MCF 10A (cell line): ENCODE results near the gene ZCCHC24. TPM values are rescaled to one million over a fixed set of nuclear protein-coding genes. Genes with fewer than 3 reads are reported as not detected.

Experiments used
- BruUV-seq: library from RNA; stranded (reverse); fragments of 400-500 nt; replicated peaks from 2 replicates; lab custom pipeline; 2021; lab: Mats Ljungman, UMichigan
- CTCF ChIA-PET: fragments of 300-600 bp; sonication (Branson Sonifier 250); formaldehyde crosslinking; extraction: SDS; loops from one replicate; lab custom pipeline; 2021; ENCODE audit warnings: antibody characterized with exemption, inconsistent platforms; lab: Yijun Ruan, JAX
- POLR2A ChIA-PET: fragments of 300-600, 350-650 bp; sonication (Branson Sonifier 250); formaldehyde crosslinking; extraction: SDS; loops from one replicate; lab custom pipeline; 2020; ENCODE audit warnings: antibody characterized with exemption, inconsistent platforms; lab: Yijun Ruan, JAX
- DNase-seq: peaks from one replicate; pipeline ENCODE4 v3.0.0-alpha.2; 2018; ENCODE audit not compliant: unreplicated experiment
- H3K27ac Mint-ChIP-seq: one replicate; pipeline ENCODE4 v1.8.0; 2022; ENCODE audit warnings: mild to moderate bottlenecking, low read depth, mixed read lengths; ENCODE audit not compliant: unreplicated experiment
- H3K27me3 Mint-ChIP-seq: one replicate; pipeline ENCODE4 v1.8.0; 2022; ENCODE audit warnings: mixed read lengths; ENCODE audit not compliant: insufficient read depth, unreplicated experiment
- H3K36me3 Mint-ChIP-seq: one replicate; pipeline ENCODE4 v1.8.0; 2022; ENCODE audit warnings: mild to moderate bottlenecking, moderate library complexity, mixed read lengths; ENCODE audit not compliant: insufficient read depth, unreplicated experiment
- H3K4me1 Mint-ChIP-seq: one replicate; pipeline ENCODE4 v1.8.0; 2022; ENCODE audit warnings: mixed read lengths; ENCODE audit not compliant: insufficient read depth, unreplicated experiment
- H3K4me3 Mint-ChIP-seq: one replicate; pipeline ENCODE4 v1.8.0; 2022; ENCODE audit warnings: mild to moderate bottlenecking, moderate library complexity, mixed read lengths; ENCODE audit not compliant: unreplicated experiment
- H3K9me3 Mint-ChIP-seq: one replicate; pipeline ENCODE4 v1.8.0; 2022; ENCODE audit warnings: mixed read lengths; ENCODE audit not compliant: unreplicated experiment
- CTCF ChIP-seq: fragments of 200-600 bp; IDR thresholded peaks from one replicate; pipeline ENCODE4 v1.8.0; 2022; ENCODE audit warnings: antibody characterized with exemption, mild to moderate bottlenecking; ENCODE audit not compliant: unreplicated experiment
- intact Hi-C: fragments of 100-400 bp; cut with micrococcal nuclease; formaldehyde crosslinking; loops from 2 replicates; pipeline ENCODE4 v1.14.1; 2022
- total RNA-seq: library from RNA; stranded (reverse); gene quantifications from 2 replicates; pipeline ENCODE4 v1.2.3, GENCODE V29; 2022

ZCCHC24 gene
- total RNA-seq, 1 experiment from 2014 or later, result 2.8 TPM

DNA sequence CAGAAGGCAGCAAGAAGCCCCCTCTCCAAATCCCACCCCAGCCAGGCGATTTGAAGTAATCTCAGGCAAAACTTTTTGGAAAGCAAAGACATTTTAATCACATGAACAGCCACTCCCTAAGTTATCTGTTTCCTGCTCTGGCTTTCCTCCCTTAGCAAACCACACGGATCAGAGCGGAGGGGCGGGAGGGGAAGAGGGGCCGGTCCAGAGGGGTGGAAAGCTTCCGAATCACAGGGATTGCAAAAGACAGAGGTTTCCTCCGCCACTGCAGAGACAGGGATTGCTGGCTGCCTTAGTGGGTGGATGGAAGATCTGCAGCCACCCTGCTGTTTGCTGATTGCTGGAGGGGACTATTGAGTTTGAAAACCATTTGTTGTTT, 41.2 kb downstream of the ZCCHC24 start:
- no peak overlapping the region for H3K27ac Mint-ChIP-seq
- no peak for DNase-seq

DNA sequence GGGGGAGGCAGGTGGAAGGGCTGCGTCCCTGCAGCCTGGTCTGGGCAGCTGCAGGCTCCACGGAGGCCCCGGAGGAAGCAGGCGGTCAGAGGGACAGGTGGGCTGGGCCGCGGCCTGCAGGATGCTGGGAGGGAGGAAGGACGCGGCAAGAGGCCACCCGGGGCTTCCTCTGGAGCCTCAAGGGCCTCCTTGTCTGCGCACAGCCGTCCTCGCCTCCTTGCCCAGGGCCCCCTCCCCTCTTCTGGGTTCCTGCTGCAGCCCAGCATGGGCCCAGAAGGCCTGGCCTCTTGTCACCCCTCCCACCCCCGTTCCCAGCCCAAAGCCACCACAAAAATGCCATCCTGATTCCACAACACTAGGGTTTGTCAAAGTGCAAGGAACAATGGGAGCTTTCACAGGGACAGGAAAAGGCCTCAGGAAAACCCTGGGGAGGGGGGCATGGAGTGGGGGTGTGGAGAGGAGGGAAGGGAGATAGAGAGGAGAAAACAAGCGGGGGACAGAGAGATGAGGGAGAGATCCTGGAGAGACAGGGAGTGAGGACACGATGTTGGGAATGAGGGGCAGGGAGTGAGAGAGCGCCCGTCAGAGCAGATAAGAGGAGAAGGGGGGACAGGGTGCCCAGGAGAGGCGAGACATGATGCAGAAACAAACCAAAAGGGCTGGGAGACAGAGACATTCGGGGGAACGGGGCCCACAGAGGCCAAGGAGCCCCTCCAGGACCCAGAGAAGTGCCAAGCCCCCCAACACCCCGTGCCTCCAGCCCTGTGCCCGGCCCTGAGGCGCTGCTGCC, 41.8 kb downstream of the ZCCHC24 start:
- ChIA-PET POLR2A (no interaction called here), CTCF (no interaction called here)
- Mint-ChIP-seq H3K4me3 (no peak overlapping the region), H3K27me3 (no peaks in the 10 kb centered on the region), H3K36me3 (no peaks in the 10 kb centered on the region), H3K27ac (no peak overlapping the region), H3K4me1 (peaks cover 10% of the 10 kb centered on the region), H3K9me3 (no peaks in the 10 kb centered on the region)
- DNase-seq, result no peak
- TF ChIP-seq CTCF, result no peak
- intact Hi-C loops, result no loop called here
- no TSS peak for BruUV-seq

More for the DNA sequence above, 41.2 kb downstream of the ZCCHC24 start:
- ChIA-PET CTCF (no interaction called here), POLR2A (no interaction called here)
- Mint-ChIP-seq H3K9me3 (no peaks in the 10 kb centered on the region), H3K36me3 (no peaks in the 10 kb centered on the region), H3K4me3 (no peak overlapping the region), H3K27me3 (no peaks in the 10 kb centered on the region), H3K4me1 (peaks cover 10% of the 10 kb centered on the region)
- intact Hi-C loops, result no loop called here
- TF ChIP-seq CTCF, result no peak
- BruUV-seq, result no TSS peak

- Mint-ChIP-seq H3K36me3 (no peaks in the 10 kb centered on the region), H3K27me3 (no peaks in the 10 kb centered on the region), H3K4me3 (no peak overlapping the region), H3K9me3 (no peaks in the 10 kb centered on the region), H3K4me1 (peaks cover 10% of the 10 kb centered on the region), H3K27ac (no peak overlapping the region)
- CTCF ChIA-PET, result no interaction called here
- POLR2A ChIA-PET, result no interaction called here
- BruUV-seq, result no TSS peak
- intact Hi-C loops, result no loop called here
- DNase-seq, result no peak
- TF ChIP-seq CTCF, result no peak
Measured at GRCh38 chr10:79402951-79403350, 42.5 kb downstream of the ZCCHC24 start.

- ChIA-PET CTCF (no interaction called here), POLR2A (no interaction called here)
- H3K9me3 Mint-ChIP-seq, result no peaks in the 10 kb centered on the region
- no peak for TF ChIP-seq CTCF
- H3K4me3 Mint-ChIP-seq, result no peak overlapping the region
- no peaks in the 10 kb centered on the region for H3K27me3 Mint-ChIP-seq
- intact Hi-C loops, result no loop called here
- H3K4me1 Mint-ChIP-seq, result peaks cover 10% of the 10 kb centered on the region
- H3K27ac Mint-ChIP-seq, result no peak overlapping the region
- H3K36me3 Mint-ChIP-seq, result no peaks in the 10 kb centered on the region
- DNase-seq, result no peak
- no TSS peak for BruUV-seq
Measured at GRCh38 chr10:79402625-79402946, 42.8 kb downstream of the ZCCHC24 start.
